ENCODE results near the gene CARHSP1.

DNA sequence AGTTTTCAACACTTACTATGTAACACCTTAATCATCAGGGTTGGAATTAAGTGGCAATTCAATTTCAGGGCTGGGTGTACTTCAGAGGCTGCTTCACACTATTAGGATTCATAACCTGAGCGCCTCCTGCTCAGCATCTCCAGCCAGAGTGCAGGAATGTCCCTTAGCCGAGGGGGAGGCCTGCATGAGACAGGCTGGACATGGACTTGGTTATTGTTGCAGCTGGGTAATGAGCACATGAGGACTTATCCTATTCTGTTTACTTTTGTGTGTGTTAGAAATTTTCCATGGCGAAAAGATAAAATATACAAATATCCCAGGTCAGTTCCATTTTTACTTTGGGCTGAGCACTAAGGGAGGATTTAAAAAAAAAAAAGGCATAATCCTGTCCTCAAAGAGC, 60.8 kb downstream of the CARHSP1 start:
- TF ChIP-seq ETV5 (CRISPR knock-in tag; IDR thresholded peaks at IDR 0.05; ENCODE audit: low read depth) (no peak), DDX20 (tag; IDR thresholded peaks at IDR 0.05; ENCODE audit: low read depth) (no peak), NELFE (IDR thresholded peaks at IDR 0.05; ENCODE audit: insufficient read depth, insufficient read length) (no peak), FOXP4 (CRISPR knock-in tag; IDR thresholded peaks at IDR 0.05; ENCODE audit: borderline replicate concordance) (no peak), SAFB (IDR thresholded peaks at IDR 0.05; ENCODE audit: borderline replicate concordance, low read depth, low read length) (no peak), CTCF (IDR thresholded peaks at IDR 0.05 in 2 of 3, conservative IDR thresholded peaks at IDR 0.05 in 1 of 3; ENCODE audit: insufficient read depth in 2 of 3, low read depth in 1 of 3, low read length in 3 of 3) (no peak), PHB (CRISPR knock-in tag; IDR thresholded peaks at IDR 0.05) (no peak)

Data from K562 (cell line).